ENCODE results near the gene NPSR1. TPM values are rescaled to one million over a fixed set of nuclear protein-coding genes. Genes with fewer than 3 reads are reported as not detected.
"Not testable (repeated sequence)": the region's sequence is repeated elsewhere in the genome, so short reads cannot be mapped to it uniquely, and the experiment has no call there.

The NPSR1 gene, protein sequence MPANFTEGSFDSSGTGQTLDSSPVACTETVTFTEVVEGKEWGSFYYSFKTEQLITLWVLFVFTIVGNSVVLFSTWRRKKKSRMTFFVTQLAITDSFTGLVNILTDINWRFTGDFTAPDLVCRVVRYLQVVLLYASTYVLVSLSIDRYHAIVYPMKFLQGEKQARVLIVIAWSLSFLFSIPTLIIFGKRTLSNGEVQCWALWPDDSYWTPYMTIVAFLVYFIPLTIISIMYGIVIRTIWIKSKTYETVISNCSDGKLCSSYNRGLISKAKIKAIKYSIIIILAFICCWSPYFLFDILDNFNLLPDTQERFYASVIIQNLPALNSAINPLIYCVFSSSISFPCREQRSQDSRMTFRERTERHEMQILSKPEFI
- polyA plus RNA-seq: not detected

- no peak within 1 kb of the TSS for H3K27ac ChIP-seq (ENCODE audit: low read depth, low read length)
- 75 to 81% (median 77%) methylated on average over 8 of the region's 8 CpGs for WGBS, 3 donors
Observed at GRCh38 chr7:34657632-34658268, at the start of gene NPSR1. TSS of gene NPSR1 (plus strand) at chr7:34658218. CDS start at chr7:34658413, 195 bp downstream.

- WGBS, 3 donors: 58 to 74% (median 66%) methylated on average over 2 of the region's 2 CpGs
- no peak overlapping the region for H3K27ac ChIP-seq (ENCODE audit: low read depth, low read length)
Observed at GRCh38 chr7:34612661-34613060, 45.4 kb upstream of the NPSR1 start.

GRCh38 chr7:34620425-34620824, 37.6 kb upstream of the NPSR1 start:
- H3K27ac ChIP-seq (ENCODE audit: low read depth, low read length): no peak overlapping the region

DNA sequence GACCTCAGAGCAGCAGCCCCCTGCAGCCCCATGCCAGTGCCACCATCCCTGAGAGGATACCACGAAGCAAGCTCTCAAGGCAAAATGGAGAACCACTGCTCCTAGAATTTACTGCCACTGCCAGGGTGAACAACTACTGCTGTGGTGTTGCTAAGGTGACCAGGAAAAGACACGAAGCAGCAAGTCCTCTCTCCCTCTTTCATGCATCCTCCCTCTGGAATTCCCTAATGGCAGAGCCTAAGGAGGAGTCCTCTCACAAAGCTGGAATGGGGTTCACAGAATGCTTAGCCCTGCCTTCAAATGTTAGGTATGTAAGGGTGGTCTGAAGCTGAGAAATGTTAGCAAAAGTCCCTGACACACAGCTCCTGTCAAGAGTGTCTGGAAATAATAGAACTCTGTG, 35.8 kb upstream of the NPSR1 start:
- no peak overlapping the region for H3K27ac ChIP-seq (ENCODE audit: low read depth, low read length)
- 34 to 65% (median 41%) methylated on average over 2 of the region's 2 CpGs for WGBS, 3 donors

DNA sequence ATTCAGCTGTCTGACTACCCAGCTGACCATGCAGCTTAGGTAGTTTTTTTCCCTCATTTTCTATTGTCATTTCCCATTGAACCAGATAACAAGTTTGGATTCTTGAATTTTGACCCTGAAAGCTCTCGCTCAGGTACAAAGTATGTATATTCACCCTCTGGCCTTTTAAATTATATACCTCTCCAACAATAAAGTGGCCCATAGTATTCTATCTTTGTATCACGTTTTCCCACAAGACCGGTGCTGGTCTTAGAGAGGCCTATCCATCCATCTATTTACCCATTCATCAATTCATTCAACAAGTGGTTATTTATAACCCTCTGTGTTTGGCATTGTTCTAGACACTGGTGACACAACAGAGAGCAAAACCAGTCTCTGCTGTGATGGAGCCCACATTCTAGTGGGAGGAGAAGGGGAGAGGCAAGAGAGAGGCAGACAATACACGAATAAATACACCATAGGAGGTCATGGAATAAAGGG, 35.2 kb upstream of the NPSR1 start:
- 44 to 72% (median 70%) methylated on average over 4 of the region's 4 CpGs for WGBS, 3 donors
- H3K27ac ChIP-seq (ENCODE audit: low read depth, low read length): no peak overlapping the region

DNA sequence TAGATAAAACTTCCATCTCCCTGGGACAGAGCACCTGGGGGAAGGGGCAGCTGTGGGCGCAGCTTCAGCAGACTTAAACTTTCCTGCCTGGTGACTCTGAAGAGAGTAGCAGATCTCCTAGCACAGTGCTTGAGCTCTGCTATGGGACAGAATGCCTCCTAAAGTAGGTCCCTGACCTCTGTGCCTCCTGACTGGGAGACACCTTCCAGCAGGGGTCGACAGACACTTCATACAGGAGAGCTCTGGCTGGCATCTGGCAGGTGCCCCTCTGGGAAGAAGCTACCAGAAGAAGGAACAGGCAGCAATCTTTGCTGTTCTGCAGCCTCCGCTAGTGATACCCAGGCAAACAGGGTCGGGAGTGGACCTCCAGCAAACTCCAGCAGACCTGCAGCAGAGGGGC, 29.4 kb upstream of the NPSR1 start:
- 62 to 76% (median 74%) methylated on average over 4 of the region's 4 CpGs for WGBS, 3 donors
- not testable (repeated sequence) for H3K27ac ChIP-seq (ENCODE audit: low read depth, low read length)

- H3K27ac ChIP-seq (ENCODE audit: low read depth, low read length): no peak overlapping the region
- WGBS, 3 donors: 56 to 63% (median 60%) methylated on average over 4 of the region's 4 CpGs
Observed at GRCh38 chr7:34652809-34653208, 5.2 kb upstream of the NPSR1 start.

DNA sequence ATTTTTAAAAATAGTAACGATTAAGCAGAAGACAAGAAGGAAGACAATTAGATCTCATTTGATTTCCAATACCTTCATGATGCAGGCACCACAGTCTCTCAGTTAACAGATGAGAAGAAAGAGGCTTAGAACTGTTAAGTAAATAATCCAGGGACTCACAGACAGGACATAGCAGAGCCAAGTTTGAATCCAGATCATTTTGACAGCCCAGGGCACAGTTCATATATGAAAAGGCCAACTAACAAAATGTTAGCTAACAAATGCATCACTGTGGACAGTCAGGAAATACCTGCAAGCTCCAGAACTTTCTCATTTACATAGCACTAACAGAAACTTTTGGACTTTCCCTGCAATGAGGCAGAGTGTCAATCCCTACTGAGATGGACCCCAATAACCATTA, 4.2 kb upstream of the NPSR1 start:
- no peak overlapping the region for H3K27ac ChIP-seq (ENCODE audit: low read depth, low read length)
- WGBS, 3 donors: 72 to 86% (median 73%) methylated on average over 1 of the region's 1 CpG

GRCh38 chr7:34655384-34655783, 2.6 kb upstream of the NPSR1 start:
- WGBS, 3 donors: 81 to 88% (median 85%) methylated on average over 1 of the region's 1 CpG
- H3K27ac ChIP-seq (ENCODE audit: low read depth, low read length): no peak overlapping the region

DNA sequence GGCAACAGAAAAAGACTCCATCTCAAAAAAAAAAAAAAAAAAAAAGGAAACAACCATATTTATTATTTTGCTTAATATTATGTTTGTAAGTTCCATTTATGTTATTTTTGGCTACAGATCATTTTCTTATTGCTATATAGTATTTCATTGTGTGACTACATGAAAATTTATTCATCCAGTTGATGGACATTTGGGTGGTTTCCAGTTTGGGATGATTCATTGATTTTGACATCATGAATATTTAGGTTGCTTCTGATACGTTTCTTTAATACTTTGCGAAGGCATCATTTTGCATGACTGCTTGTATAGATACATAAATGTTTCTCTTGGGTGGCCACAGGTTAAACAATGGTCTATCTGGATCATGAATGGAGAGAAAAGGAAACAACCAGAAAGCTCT, 2.0 kb upstream of the NPSR1 start:
- no peak overlapping the region for H3K27ac ChIP-seq (ENCODE audit: low read depth, low read length)
- 84 to 88% (median 88%) methylated on average over 2 of the region's 2 CpGs for WGBS, 3 donors

- H3K27ac ChIP-seq (ENCODE audit: low read depth, low read length): no peak overlapping the region
- 31 to 35% (median 33%) methylated on average over 3 of the region's 3 CpGs for WGBS, 3 donors
Observed at GRCh38 chr7:34659472-34660075, 1.6 kb downstream of the NPSR1 start.

DNA sequence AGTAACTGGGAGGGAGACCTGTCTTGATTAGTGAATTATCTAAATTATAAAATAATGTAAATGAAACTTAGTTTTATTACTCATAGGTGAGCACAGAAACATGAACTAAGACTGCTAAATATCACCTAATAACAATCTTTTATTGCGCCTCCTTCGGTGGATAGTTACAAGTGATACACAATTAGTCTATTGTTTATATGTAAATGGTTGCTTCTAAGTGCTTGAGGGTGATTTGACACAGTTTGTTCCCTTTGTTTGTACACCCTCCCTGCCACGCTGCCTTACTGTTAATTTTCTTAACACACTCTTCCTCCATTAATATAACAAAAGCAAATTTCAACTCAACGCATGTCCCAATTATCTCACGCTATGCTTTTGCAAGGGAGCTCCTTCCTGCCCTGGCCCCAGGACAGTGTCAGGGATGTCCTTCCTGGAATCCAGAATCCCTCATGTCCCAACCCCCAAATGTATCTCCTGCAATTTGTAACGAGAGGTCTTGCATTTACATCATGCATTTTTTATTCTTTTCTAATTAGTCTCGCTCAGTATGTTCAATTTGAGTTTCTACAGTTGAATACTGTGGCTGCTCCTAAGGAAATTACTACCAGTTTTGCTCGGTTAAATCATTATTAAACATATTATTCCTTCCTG, 4.2 kb downstream of the NPSR1 start:
- WGBS, 3 donors: 78 to 79% (median 79%) methylated on average over 8 of the region's 8 CpGs
- H3K27ac ChIP-seq (ENCODE audit: low read depth, low read length): no peak overlapping the region

DNA sequence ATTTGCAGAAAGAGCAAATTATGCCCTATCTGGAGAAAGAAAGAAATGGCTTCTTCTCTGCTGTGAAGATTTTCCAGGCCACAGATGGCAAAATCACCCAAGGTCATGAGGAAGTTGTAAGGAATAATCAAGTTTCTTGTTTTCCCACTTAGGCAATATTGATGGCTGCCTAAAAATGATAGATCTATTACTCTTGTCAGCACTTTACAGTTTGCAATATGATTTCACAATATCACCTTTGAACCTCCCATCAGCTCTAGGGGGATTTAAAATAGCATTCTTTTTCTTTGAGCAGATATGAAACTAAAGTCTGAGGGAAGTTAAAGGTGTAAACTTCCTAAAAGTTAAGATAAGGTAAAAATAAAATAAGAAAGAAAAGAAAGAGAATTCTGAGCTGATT, 6.7 kb downstream of the NPSR1 start:
- H3K27ac ChIP-seq (ENCODE audit: low read depth, low read length): no peak overlapping the region

DNA sequence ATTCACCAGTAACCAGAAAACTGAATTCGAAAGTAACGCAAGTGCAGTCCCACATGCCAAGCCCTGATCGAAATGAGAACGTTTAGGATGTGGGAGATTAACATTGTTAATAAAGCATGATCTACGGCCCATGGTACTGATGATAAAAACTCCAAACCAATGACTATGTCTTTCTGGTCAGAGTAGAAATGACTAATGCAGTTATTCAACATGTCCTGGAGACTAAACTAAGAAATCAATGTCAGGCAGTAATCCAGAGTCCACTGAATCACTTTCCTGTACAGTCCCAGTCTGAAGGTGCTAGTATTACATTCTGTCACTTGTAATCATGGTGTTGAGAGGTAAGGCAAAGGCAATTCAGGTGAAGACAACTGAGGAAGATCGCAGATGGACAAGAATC, 14.4 kb downstream of the NPSR1 start:
- no peak overlapping the region for H3K27ac ChIP-seq (ENCODE audit: low read depth, low read length)
- 87 to 90% (median 89%) methylated on average over 6 of the region's 6 CpGs for WGBS, 3 donors

GRCh38 chr7:34673066-34673465, 15.0 kb downstream of the NPSR1 start:
- H3K27ac ChIP-seq (ENCODE audit: low read depth, low read length): no peak overlapping the region
- 88 to 93% (median 91%) methylated on average over 3 of the region's 3 CpGs for WGBS, 3 donors

- WGBS, 3 donors: 37 to 54% (median 52%) methylated on average over 2 of the region's 2 CpGs
- H3K27ac ChIP-seq (ENCODE audit: low read depth, low read length): no peak overlapping the region
Observed at GRCh38 chr7:34675749-34676374, 17.8 kb downstream of the NPSR1 start.

- H3K27ac ChIP-seq (ENCODE audit: low read depth, low read length): no peak overlapping the region
- 47% methylated on average over 2 of the region's 2 CpGs for WGBS, 3 donors
Observed at GRCh38 chr7:34677491-34677890, 19.5 kb downstream of the NPSR1 start.

GRCh38 chr7:34687529-34687928, 29.5 kb downstream of the NPSR1 start:
- WGBS, 3 donors: 80 to 83% (median 81%) methylated on average over 2 of the region's 2 CpGs
- no peak overlapping the region for H3K27ac ChIP-seq (ENCODE audit: low read depth, low read length)

- no peak overlapping the region for H3K27ac ChIP-seq (ENCODE audit: low read depth, low read length)
- WGBS, 3 donors: 94 to 98% (median 98%) methylated on average over 1 of the region's 1 CpG
Observed at GRCh38 chr7:34696415-34696814, 38.4 kb downstream of the NPSR1 start.
